HPDE6-E6E7 (cell line): ENCODE results near the gene PARD3.

Source experiments
- DNase-seq: peaks from one replicate; pipeline ENCODE4 v3.0.0; 2011; ENCODE audit warnings: missing footprints; ENCODE audit errors: extremely low spot score

The PARD3 gene

GRCh38 chr10:34102893-34103506, 712.1 kb downstream of the PARD3 start:
- no peak for DNase-seq

- DNase-seq = no peak
Measured at GRCh38 chr10:34102237-34102673, 712.8 kb downstream of the PARD3 start.

- DNase-seq = no peak
Measured at GRCh38 chr10:34101001-34101400, 714.1 kb downstream of the PARD3 start.

DNA sequence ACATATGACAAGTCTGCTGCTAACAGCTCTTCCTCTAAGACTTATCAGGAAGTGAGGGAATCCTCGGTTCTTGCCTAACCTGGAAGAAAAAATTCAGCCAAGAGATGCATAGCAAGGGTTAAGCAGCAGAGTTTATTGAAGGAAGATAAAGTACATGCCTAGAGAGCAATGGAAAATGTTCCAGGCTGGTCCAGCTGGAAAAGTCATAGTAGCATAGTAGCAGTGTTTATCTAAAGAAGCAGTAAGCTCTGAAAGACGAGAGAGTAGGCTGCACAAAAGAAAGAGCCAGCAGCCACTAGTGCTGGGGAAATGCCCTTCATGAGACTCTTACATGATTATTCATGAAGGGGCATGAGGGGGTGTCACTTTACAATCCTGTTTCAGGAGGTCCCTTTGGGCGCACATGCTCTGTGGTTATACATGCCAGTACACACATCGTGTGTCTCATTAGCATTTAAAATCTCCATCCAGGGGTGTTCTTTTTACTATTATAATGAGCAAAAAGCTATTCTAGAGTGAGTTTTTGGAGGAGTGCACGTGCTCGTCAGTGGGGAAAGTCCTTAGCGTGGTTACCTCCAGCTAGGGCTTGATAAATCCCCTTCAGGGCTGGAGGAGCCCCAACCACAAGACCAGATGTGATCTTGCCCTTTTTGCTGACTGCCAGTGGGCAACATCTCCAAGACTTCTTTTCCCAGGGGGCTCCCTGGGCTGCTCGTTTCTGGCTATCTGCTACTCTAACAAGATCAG, 716.1 kb downstream of the PARD3 start:
- DNase-seq = no peak

GRCh38 chr10:34097682-34098081, 717.4 kb downstream of the PARD3 start:
- no peak for DNase-seq

DNA sequence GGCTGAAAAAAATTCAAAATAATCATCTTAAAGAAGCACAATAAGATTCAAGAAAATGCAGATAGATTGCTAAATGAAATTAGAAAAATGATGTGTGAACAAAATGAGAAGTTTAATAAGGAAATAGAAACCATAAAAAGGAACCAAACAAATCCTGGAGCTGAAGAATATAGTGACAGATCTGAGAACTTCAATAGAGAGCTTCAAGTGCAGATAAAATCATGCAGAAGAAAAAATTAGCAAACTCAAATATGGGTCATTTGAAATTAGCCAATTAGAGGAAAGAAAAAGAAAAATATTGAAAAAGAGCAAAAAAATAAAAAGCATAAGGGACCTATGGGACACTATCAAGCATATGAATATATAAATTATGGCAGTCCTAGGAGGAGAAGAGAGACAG, 720.1 kb downstream of the PARD3 start:
- no peak for DNase-seq

DNA sequence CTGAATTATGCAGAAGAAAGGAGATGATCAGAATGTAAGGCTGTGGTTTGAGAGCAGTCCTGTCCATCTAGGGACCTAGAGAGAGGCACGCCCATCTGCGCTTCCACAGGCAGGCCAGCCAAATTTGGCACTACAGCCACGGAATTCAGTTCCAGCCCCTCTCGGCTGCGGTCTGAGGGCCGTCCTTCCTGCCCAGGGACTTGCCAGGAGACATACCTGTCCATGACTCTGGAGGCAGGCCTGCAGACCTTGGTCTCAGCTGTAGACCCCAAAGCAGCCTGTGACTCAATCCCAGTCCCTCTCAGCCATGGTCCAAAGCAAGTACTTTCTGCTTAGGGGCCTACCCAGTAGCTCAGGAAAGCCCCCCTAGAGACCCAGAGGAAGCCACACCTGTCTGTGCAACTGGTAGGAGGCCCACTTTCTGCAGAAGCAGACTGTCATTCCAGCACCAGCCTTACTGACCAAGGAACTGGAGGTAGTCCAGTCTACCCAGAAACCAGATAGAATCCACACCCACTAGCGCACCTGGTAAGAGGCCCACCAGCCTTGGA, 720.9 kb downstream of the PARD3 start:
- no peak for DNase-seq

- no peak for DNase-seq
Measured at GRCh38 chr10:34092891-34093290, 722.2 kb downstream of the PARD3 start.

DNA sequence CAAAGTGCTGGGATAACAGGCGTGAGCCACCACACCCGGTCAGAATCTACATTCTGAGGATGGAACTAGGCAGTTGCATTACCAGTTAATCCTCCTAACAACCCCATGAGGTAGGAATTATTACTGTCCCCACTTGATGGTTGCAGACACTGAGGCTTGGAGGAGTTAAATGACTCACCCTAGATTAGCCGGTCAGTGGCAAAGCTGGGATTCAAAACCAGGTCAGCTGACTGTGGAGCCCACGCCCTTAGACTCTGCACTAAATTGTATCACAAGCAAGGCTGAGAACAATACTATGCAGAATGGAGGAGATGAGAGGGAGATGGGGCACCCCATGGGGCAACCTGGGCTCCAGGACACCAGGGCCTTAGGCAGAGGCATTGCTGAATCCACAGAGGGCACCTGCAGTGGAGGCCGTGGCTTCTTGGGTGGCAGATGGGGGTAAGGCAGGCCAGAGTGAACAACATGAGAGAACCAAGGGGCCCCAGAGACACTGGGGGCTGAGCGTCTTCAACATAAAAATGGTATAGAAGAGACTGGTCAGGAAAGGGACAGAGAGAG, 723.4 kb downstream of the PARD3 start:
- no peak for DNase-seq

DNA sequence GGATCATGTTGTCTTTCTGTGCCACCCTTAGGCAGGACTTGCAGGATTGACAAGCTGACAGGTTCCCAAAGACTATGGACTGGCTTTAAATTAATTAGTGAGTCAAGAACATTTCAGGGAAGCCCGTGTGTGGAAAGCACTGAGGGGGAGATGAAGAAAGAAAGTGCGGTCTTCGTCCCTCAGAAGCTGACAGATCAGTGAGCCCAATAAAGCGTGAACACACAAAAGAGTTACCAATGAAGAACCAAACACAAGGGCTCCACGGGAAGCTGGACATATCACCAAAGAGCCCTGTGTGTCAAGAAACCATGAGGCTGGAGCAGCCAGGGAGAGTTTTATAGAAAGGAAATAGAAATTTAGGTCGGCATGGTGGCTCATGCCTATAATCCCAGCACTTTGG, 725.8 kb downstream of the PARD3 start:
- no peak for DNase-seq

DNA sequence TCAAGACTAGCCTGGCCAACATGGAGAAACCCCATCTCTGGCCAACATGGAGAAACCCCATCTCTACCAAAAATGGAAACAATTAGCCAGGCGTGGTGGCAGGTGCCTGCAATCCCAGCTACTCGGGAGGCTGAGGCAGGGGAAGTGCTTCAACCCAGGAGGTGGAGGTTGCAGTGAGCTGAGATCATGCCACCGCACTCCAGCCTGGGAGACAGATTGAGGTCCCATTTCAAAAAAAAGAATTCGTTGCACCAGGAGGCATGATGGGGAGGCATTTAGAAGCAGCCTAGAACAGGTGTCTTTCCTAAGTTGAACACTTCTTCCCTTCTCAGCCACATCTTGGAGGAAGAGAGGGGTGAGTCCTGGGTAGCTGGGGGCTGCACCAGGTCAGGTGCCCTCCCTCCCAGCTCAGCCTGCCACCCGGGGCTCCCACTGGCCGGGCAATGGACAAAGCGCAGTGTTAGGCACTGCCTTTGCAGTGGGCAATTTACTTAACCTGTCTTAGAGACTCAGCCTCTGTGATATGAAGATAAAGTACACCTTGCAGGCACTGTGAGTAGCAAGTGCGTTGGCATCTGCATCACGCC, 726.8 kb downstream of the PARD3 start:
- no peak for DNase-seq

- no peak for DNase-seq
Measured at GRCh38 chr10:34087095-34087418, 728.0 kb downstream of the PARD3 start.

DNA sequence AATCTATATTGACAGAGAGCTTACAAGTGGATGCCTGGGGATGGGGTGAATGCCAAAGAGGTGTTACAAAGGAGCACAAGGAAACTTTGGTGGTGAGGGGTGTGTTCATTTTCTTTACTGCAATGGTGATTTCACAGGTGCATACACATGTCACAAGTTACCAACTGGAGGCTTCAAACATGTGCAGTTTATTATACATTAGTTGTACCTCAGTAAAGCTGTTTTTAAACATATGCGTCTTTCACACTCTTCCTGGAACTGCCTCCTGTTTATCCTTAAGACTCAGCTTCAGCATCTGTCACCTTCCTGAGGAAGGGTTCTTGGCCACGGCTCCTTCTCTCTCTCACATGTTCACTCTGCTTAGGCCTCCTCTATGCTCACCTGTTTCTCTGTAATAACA, 731.5 kb downstream of the PARD3 start:
- no peak for DNase-seq

DNA sequence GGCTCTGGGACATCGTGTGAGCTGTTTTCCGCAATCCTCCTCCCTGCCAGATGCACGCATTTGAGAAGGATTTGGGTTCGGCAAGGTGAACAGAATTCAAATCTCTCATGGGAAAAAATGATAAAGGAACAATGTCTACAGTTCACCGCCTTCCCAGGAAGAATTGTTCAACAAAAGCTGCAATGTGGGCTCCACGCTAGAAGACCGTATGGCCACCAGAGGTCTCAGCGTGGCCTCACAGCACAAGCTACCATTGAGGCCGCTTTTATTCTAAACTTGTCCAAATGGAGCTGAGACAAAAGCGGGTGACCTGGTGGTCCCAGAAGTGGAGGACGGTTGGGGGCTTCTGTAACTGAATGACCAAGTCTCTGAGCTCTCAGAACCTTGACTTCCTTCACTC, 733.1 kb downstream of the PARD3 start:
- DNase-seq = no peak

DNA sequence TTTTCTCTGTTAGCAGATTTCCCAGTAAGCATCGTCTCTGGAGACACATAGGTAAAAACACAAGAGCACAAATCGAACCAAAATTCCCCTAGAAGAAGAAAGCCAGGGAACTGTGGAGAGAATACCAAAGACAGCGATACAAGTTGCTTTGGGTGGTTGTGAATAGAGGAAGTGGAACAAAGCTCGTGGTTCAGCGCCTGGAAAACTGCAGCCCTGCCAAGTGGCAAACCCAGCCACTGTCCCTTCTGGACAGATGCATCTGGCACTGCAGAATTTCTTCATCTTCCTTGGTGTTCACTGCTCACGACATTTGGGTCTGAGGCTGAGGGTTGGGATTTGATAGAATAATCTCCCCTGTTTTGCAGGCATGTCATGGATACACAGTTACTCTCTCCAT, 733.8 kb downstream of the PARD3 start:
- DNase-seq = no peak

DNA sequence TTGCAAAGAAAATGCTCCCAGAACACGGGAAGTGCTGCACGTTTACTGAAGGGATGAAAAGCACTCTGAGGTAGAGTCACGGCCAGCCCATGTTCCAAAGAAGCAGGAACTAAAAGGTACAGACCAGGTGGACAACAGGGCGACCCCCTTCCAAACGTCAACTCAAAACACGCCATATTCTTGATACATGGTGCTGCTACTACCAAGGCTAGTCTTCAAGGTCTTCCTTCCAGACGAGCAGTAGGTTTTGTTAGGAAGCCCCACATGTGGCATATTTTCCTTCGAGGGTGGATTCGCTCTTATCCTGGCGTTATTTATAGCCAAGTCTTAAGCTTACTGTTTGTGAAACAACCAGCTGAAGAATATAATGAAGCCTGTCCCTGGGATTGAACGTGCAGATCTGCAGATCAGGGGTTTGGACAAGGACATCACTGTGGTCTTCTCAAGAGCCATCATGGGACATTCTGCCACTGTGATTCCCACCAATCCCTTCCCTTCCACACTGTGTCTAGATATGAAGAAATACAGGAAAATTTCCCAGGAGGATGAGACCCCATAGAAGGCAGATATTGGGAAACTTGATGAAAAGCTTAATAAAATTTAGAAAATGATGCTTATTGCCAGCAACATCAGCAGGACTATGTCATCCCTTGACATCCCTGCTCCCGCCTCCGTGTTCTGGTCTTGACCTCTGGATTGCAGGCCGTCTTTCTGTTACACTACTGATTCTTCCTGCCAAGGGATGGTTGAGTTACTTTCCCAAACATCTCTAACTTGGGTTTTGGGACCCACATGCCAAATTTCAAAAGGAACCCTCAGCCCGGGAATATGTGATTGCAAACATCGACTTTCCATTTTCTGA, 734.4 kb downstream of the PARD3 start:
- DNase-seq = no peak

- DNase-seq = no peak
Measured at GRCh38 chr10:34079702-34080484, 735.2 kb downstream of the PARD3 start.

DNA sequence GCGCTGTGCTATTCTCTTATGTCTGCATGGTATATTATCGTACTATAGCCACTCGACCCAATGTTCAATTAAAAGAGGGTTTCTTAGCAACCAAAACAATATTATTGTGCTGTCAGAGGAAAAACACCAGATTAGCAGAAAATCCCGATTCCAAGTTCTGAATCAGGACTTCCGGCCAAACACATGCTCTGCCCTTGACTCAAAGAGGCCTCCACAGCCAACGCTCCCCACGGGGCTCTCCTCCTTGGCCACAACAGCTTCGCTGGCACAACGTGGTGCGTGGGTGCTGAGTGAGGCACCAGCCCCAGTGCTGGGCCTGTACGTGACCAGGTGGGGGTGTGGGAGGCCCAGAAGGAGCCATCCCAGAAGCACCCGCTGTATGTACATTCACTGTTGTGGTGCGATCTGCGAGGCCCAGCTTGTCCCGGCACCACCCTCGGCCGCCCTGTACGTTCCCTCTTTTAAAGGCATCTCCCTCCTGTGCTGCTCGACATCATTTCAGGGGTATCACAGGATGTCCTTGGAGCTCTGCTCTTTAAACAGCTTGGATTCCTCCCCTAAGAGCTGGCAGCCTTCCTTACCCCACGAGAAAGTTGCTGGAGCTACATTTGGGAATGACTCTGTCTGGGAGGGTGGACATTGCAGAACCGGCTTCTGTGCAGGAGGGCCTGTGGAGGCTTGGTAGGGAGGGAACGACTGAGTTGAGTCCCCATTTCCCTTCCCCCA, 736.2 kb downstream of the PARD3 start:
- no peak for DNase-seq

- no peak for DNase-seq
Measured at GRCh38 chr10:34078017-34078744, 736.9 kb downstream of the PARD3 start.

GRCh38 chr10:34076443-34076842, 738.7 kb downstream of the PARD3 start:
- DNase-seq = no peak
